HepG2 (cell line): ENCODE data around the gene ITGB3. TPM values are rescaled to one million over a fixed set of nuclear protein-coding genes. Genes with fewer than 3 reads are reported as not detected.

Experiments used
- polyA plus RNA-seq, 8 experiments: library from polyadenylated mRNA; depleted of rRNA in 3 of 8; stranded (reverse) in 7 of 8; unstranded in 1 of 8; fragments of >200 nt; fragmentation: Illumina TruSeq in 4 of 8; extraction: Trizol in 4 of 8; gene quantifications; 2 replicates each; pipeline versions ENCODE4 v1.2.1 to v1.2.3, GENCODE V29; 2011 to 2016; ENCODE audit warnings: low read depth in 4 of 8, missing spikeins in 1 of 8, mixed read lengths in 1 of 8; ENCODE audit not compliant: insufficient read depth in 1 of 8
- small RNA-seq, 3 experiments: library from RNA; depleted of rRNA; stranded (forward); fragments of <200 nt; gene quantifications; one replicate each; pipeline ENCODE3, GENCODE V24; 2012; ENCODE audit warnings: low read depth in 2 of 3, low replicate concordance in 1 of 3; ENCODE audit not compliant: insufficient read length in 3 of 3, insufficient read depth in 2 of 3
- total RNA-seq, 5 experiments: library from RNA; depleted of rRNA; stranded (reverse); fragments of >200 nt; fragmentation: Illumina TruSeq; extraction: Trizol; gene quantifications; 2 replicates each; pipeline ENCODE4 v1.2.3, GENCODE V29; 2016; ENCODE audit warnings: low read depth in 1 of 5

The ITGB3 gene
- total and polyA plus RNA-seq, 2 of the 13 experiments (the other 11 are each of a cell fraction or from before 2014, with no cell fraction given), result 0.09 to 0.31 TPM

Small RNA genes within 50 kb of the gene (small RNA-seq; reads per million reads assigned to genes)
- gene RNU7-186P, result 0 reads per million in 3 experiments

Other genes starting within 250 kb of the ITGB3 start
- 102 and 162 TPM in 2 replicates for gene CDC27, start 64.5 kb upstream of the ITGB3 start, total RNA-seq (2016; rRNA removed; fragmentation: Illumina TruSeq; extraction: Trizol)
- gene CDC27, start 64.5 kb upstream of the ITGB3 start, polyA plus RNA-seq (2011; rRNA removed), result 55.9 and 80.7 TPM in 2 replicates
- not detected in 2 replicates for gene MYL4, start 44.5 kb upstream of the ITGB3 start, total RNA-seq (2016; rRNA removed; fragmentation: Illumina TruSeq; extraction: Trizol)
- 0.13 TPM in 1 of 2 replicates, not detected in the other for gene MYL4, start 44.5 kb upstream of the ITGB3 start, polyA plus RNA-seq (2011; rRNA removed)
- 0.71 and 0.73 TPM in 2 replicates for gene EFCAB13, start 70.1 kb downstream of the ITGB3 start, total RNA-seq (2016; rRNA removed; fragmentation: Illumina TruSeq; extraction: Trizol)
- 0.22 and 0.57 TPM in 2 replicates for gene EFCAB13, start 70.1 kb downstream of the ITGB3 start, polyA plus RNA-seq (2011; rRNA removed)